Epithelial cell of esophagus (primary cell): ENCODE results near the gene NDUFA11.

Source experiments
- DNase-seq: peaks from one replicate; pipeline ENCODE4 v3.0.0; 2010; ENCODE audit warnings: low read depth
- H3K4me3 ChIP-seq: 2 replicates; pipeline ENCODE4 v1.5.1; 2011; ENCODE audit warnings: mild to moderate bottlenecking, low read length, control low read depth
- TF ChIP-seq, protein P1 (sequence below): IDR thresholded peaks from 2 replicates; pipeline ENCODE4 v1.5.1; 2011; ENCODE audit warnings: low read depth, mild to moderate bottlenecking, low read length, control low read depth, inconsistent platforms; ENCODE audit not compliant: insufficient read depth; ENCODE audit errors: missing control alignments

NDUFA11 gene

GRCh38 chr19:5911366-5911765 is 7.8 kb upstream of the NDUFA11 start:
- TF ChIP-seq, protein P1, sequence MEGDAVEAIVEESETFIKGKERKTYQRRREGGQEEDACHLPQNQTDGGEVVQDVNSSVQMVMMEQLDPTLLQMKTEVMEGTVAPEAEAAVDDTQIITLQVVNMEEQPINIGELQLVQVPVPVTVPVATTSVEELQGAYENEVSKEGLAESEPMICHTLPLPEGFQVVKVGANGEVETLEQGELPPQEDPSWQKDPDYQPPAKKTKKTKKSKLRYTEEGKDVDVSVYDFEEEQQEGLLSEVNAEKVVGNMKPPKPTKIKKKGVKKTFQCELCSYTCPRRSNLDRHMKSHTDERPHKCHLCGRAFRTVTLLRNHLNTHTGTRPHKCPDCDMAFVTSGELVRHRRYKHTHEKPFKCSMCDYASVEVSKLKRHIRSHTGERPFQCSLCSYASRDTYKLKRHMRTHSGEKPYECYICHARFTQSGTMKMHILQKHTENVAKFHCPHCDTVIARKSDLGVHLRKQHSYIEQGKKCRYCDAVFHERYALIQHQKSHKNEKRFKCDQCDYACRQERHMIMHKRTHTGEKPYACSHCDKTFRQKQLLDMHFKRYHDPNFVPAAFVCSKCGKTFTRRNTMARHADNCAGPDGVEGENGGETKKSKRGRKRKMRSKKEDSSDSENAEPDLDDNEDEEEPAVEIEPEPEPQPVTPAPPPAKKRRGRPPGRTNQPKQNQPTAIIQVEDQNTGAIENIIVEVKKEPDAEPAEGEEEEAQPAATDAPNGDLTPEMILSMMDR, result no peak
- DNase-seq, result no peak
- no peak overlapping the region for H3K4me3 ChIP-seq

DNA sequence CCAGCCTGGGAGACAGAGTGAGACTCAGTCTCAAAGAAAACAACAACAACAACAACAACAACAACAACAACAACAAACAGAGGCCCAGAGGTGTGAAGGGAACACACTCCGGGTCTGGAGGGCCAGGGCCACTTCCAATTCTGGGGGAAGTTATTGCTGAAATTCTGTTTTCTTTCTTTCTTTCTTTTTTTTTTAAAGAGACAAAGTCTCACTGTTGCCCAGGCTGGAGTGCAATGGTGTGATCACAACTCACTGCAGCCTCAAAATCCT is 7.0 kb upstream of the NDUFA11 start:
- no peak for DNase-seq
- H3K4me3 ChIP-seq, result no peak overlapping the region
- TF ChIP-seq, protein P1, result no peak

DNA sequence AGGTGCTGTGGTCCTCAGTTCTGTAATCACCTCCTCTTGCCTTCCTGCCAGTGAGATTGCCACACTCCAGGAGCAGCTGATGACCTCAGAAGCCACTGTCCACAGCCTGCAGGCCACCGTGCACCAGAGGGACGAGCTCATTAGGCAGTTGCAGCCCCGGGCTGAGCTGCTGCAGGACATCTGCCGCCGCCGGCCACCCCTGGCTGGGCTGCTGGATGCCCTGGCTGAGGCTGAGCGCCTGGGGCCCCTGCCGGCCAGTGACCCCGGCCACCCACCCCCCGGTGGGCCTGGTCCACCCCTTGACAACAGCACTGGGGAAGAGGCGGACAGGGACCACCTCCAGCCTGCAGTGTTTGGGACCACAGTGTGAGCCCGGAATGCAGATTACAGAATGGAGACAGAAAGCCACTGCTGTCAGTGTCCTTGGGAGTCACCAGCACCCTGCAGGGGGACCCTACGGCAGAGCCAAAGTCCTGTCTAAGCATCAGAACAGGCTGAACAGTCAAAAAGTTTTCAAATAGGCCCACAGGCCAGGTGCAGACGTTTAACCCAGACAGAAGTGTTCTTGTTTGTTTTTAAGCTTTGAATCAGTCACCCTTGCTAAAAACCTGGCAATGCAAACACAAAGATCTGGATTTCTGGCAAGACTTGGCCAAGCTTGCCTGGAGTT is 5.3 kb upstream of the NDUFA11 start:
- TF ChIP-seq, protein P1, result no peak
- H3K4me3 ChIP-seq, result no peak overlapping the region
- DNase-seq, result no peak

DNA sequence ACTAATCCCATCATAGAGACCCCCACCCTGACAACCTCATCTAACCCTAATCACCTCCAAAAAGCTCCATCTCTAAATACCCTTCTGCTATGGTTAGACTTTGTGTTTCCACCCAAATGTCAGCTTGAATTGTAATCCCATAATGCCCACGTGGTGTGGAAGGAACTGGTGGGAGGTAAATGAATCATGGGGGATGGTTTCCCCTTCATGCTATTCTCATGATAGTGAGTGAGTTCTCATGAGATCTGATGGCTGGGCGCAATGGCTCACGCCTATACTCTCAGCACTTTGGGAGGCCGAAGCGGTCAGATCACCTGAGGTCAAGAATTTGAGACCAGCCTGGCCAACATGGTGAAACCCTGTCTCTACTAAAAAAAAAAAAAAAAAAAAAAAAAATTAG is 3.7 kb upstream of the NDUFA11 start:
- TF ChIP-seq, protein P1, result no peak
- DNase-seq, result no peak
- H3K4me3 ChIP-seq, result no peak overlapping the region

GRCh38 chr19:5905114-5905778 is 1.7 kb upstream of the NDUFA11 start:
- no peak for DNase-seq
- peak overlapping the region; percentile 77 for H3K4me3 ChIP-seq
- TF ChIP-seq, protein P1, result no peak

- TF ChIP-seq, protein P1, result no peak
- peak within 1 kb of the TSS; percentile 100 for H3K4me3 ChIP-seq
- DNase-seq, result peak; percentile 100
Observed at GRCh38 chr19:5904352-5905113, 943 bp upstream of the NDUFA11 start, which contains the start of gene VMAC. VMAC (plus strand) TSS chr19:5904872; CDS start chr19:5904891, 19 bp downstream.
